Measurements from ENCODE around the gene PEAK1.

The PEAK1 gene

GRCh38 chr15:77219841-77220240, 200.1 kb downstream of the PEAK1 start:
- H3K27me3 ChIP-seq (ENCODE audit: low read length): no peaks in the 10 kb centered on the region
- TF ChIP-seq EZH2phosphoT487 (conservative IDR thresholded peaks at IDR 0.05; ENCODE audit: low read length): no peak
- TF ChIP-seq, protein P1, sequence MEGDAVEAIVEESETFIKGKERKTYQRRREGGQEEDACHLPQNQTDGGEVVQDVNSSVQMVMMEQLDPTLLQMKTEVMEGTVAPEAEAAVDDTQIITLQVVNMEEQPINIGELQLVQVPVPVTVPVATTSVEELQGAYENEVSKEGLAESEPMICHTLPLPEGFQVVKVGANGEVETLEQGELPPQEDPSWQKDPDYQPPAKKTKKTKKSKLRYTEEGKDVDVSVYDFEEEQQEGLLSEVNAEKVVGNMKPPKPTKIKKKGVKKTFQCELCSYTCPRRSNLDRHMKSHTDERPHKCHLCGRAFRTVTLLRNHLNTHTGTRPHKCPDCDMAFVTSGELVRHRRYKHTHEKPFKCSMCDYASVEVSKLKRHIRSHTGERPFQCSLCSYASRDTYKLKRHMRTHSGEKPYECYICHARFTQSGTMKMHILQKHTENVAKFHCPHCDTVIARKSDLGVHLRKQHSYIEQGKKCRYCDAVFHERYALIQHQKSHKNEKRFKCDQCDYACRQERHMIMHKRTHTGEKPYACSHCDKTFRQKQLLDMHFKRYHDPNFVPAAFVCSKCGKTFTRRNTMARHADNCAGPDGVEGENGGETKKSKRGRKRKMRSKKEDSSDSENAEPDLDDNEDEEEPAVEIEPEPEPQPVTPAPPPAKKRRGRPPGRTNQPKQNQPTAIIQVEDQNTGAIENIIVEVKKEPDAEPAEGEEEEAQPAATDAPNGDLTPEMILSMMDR (IDR thresholded peaks at IDR 0.05; ENCODE audit: insufficient read depth, low read length, poor library complexity, severe bottlenecking): no peak
- no peaks in the 10 kb centered on the region for H3K9me3 ChIP-seq (ENCODE audit: insufficient read depth, low read length)

DNA sequence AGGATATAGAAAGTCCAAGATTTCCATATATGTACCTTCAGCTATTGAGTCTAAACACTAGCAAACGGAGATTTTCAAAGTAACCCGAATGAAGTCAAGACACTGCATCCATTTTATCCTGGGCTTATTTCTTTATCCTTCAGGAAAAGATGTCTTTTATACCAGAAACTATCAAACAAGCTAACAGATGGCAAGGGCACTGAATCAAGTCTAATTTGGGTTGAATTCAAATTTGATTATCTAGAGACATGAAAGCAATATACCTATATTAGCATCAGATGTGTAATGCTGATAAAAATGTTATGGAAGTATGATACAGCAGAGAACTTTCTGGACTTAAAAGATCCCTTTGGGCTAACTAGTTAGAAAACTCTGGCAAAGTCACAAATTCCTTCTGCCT, 210.7 kb downstream of the PEAK1 start:
- TF ChIP-seq, protein P1 (IDR thresholded peaks at IDR 0.05; ENCODE audit: insufficient read depth, low read length, poor library complexity, severe bottlenecking): no peak
- TF ChIP-seq EZH2phosphoT487 (conservative IDR thresholded peaks at IDR 0.05; ENCODE audit: low read length): no peak
- no peak overlapping the region for H3K9ac ChIP-seq (ENCODE audit: low read length)
- no peaks in the 10 kb centered on the region for H3F3A ChIP-seq (ENCODE audit: insufficient read depth)
- no peaks in the 10 kb centered on the region for H3K79me2 ChIP-seq (ENCODE audit: insufficient read depth, low read length)
- no peaks in the 10 kb centered on the region for H4K20me1 ChIP-seq (ENCODE audit: low read depth, low read length)
- H3K9me2 ChIP-seq (replicated peaks; ENCODE audit: insufficient read depth, low read length): no peaks in the 10 kb centered on the region
- no peak overlapping the region for H3K4me2 ChIP-seq (ENCODE audit: low read depth, low read length, poor library complexity, severe bottlenecking)
- no peak overlapping the region for H3K4me3 ChIP-seq (ENCODE audit: insufficient read depth, low read length, poor library complexity, severe bottlenecking)
- H3K27me3 ChIP-seq (ENCODE audit: low read length): no peaks in the 10 kb centered on the region
- no peaks in the 10 kb centered on the region for H3K36me3 ChIP-seq (ENCODE audit: low read length)
- H3K9me3 ChIP-seq (ENCODE audit: insufficient read depth, low read length): no peaks in the 10 kb centered on the region
- no peak overlapping the region for H2AFZ ChIP-seq (ENCODE audit: low read depth, low read length, severe bottlenecking)
- H3K27ac ChIP-seq (ENCODE audit: low read depth, low read length): no peak overlapping the region

More at GRCh38 chr15:77219841-77220240, 200.1 kb downstream of the PEAK1 start:
- Histone ChIP-seq H3K4me3 (ENCODE audit: insufficient read depth, low read length, poor library complexity, severe bottlenecking) (no peak overlapping the region), H2AFZ (ENCODE audit: low read depth, low read length, severe bottlenecking) (no peak overlapping the region), H3K27ac (ENCODE audit: low read depth, low read length) (no peak overlapping the region), H3K4me2 (ENCODE audit: low read depth, low read length, poor library complexity, severe bottlenecking) (no peak overlapping the region), H3K79me2 (ENCODE audit: insufficient read depth, low read length) (no peaks in the 10 kb centered on the region), H3K9ac (ENCODE audit: low read length) (no peak overlapping the region), H3F3A (ENCODE audit: insufficient read depth) (no peaks in the 10 kb centered on the region), H3K36me3 (ENCODE audit: low read length) (no peaks in the 10 kb centered on the region), H4K20me1 (ENCODE audit: low read depth, low read length) (no peaks in the 10 kb centered on the region), H3K9me2 (replicated peaks; ENCODE audit: insufficient read depth, low read length) (no peaks in the 10 kb centered on the region)

DNA sequence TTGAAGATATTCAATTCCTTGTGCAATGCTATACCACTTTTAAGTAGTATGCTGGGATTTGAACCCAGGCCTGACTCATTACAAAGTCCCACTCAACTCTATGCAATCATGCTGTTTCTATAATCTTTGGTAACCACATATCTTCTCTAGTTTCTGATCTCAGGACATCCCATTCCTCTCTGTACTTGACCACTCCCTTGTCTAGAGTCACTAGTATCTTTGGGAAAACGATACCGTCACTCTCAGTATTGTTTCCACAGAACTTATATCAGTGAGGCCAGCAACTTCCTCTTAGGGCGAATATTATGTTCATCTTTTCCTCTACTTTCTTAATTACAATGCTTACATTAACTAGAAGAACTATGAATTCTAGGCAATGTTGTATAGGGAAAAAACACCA, 211.7 kb downstream of the PEAK1 start:
- Histone ChIP-seq H3K27ac (ENCODE audit: low read depth, low read length) (no peak overlapping the region), H3K79me2 (ENCODE audit: insufficient read depth, low read length) (no peaks in the 10 kb centered on the region), H2AFZ (ENCODE audit: low read depth, low read length, severe bottlenecking) (no peak overlapping the region), H3K4me2 (ENCODE audit: low read depth, low read length, poor library complexity, severe bottlenecking) (no peak overlapping the region), H4K20me1 (ENCODE audit: low read depth, low read length) (no peaks in the 10 kb centered on the region), H3K9me2 (replicated peaks; ENCODE audit: insufficient read depth, low read length) (no peaks in the 10 kb centered on the region), H3K9ac (ENCODE audit: low read length) (no peak overlapping the region), H3K36me3 (ENCODE audit: low read length) (no peaks in the 10 kb centered on the region), H3K4me3 (ENCODE audit: insufficient read depth, low read length, poor library complexity, severe bottlenecking) (no peak overlapping the region), H3F3A (ENCODE audit: insufficient read depth) (no peaks in the 10 kb centered on the region), H3K9me3 (ENCODE audit: insufficient read depth, low read length) (no peaks in the 10 kb centered on the region), H3K27me3 (ENCODE audit: low read length) (no peaks in the 10 kb centered on the region)
- TF ChIP-seq, protein P1 (IDR thresholded peaks at IDR 0.05; ENCODE audit: insufficient read depth, low read length, poor library complexity, severe bottlenecking): no peak

All from SU-DHL-6 (cell line).